Measurements from ENCODE around the gene NEMP1.

GRCh38 chr12:57087010-57087690 is 8.6 kb upstream of the NEMP1 start:
- TF ChIP-seq CTCF (IDR thresholded peaks at IDR 0.05; ENCODE audit: low read depth, low read length, missing input control): no peak
- TF ChIP-seq ATF3 (IDR thresholded peaks at IDR 0.05): no peak
- TF ChIP-seq GABPA (IDR thresholded peaks at IDR 0.05 in 1 of 2, conservative IDR thresholded peaks at IDR 0.05 in 1 of 2): no peak

Measured in liver (tissue), 3 donors.